ENCODE data around the gene CDH13. TPM values are rescaled to one million over a fixed set of nuclear protein-coding genes. Genes with fewer than 3 reads are reported as not detected.

Gene CDH13
- total RNA-seq, 4 donors from 2014 or later: 3.4 to 14.8 (median 6.5) TPM

GRCh38 chr16:82585675-82586074, 41.1 kb upstream of the CDH13 start:
- H3K36me3 ChIP-seq: no peaks in the 10 kb centered on the region
- no peak for DNase-seq
- H3K9me3 ChIP-seq: no peaks in the 10 kb centered on the region
- no peak overlapping the region for H3K4me3 ChIP-seq (replicated peaks in 1 of 3)
- TF ChIP-seq, protein P1, sequence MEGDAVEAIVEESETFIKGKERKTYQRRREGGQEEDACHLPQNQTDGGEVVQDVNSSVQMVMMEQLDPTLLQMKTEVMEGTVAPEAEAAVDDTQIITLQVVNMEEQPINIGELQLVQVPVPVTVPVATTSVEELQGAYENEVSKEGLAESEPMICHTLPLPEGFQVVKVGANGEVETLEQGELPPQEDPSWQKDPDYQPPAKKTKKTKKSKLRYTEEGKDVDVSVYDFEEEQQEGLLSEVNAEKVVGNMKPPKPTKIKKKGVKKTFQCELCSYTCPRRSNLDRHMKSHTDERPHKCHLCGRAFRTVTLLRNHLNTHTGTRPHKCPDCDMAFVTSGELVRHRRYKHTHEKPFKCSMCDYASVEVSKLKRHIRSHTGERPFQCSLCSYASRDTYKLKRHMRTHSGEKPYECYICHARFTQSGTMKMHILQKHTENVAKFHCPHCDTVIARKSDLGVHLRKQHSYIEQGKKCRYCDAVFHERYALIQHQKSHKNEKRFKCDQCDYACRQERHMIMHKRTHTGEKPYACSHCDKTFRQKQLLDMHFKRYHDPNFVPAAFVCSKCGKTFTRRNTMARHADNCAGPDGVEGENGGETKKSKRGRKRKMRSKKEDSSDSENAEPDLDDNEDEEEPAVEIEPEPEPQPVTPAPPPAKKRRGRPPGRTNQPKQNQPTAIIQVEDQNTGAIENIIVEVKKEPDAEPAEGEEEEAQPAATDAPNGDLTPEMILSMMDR (IDR thresholded peaks at IDR 0.05): no peak
- no peak for TF ChIP-seq POLR2A (IDR thresholded peaks at IDR 0.05)
- no peaks in the 10 kb centered on the region for H3K27me3 ChIP-seq
- H3K4me1 ChIP-seq: no peaks in the 10 kb centered on the region
- H3K27ac ChIP-seq: no peak overlapping the region
- intact Hi-C loops (cut with DNase I): no loop called here
- WGBS, 2 donors: 88 to 89% methylated on average over 6 of the region's 6 CpGs

DNA sequence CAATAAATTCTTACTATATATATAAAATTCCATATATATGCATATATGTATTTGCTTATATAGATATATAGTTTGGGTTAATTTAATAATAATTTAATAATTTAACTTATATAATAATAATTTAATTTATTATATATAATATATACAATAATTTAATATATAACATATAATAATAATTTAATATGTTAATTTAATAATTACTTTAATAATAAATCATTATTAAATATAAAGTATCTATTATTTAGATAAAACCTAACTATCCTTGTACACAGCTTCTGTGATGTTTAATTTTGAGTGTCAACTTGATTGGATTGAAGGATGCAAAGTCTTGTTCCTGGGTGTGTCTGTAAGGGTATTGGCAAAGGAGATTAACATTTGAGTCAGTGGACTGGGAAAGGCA, 40.6 kb upstream of the CDH13 start:
- Histone ChIP-seq H3K27me3 (no peaks in the 10 kb centered on the region), H3K4me3 (replicated peaks in 1 of 3) (no peak overlapping the region), H3K9me3 (no peaks in the 10 kb centered on the region), H3K27ac (no peak overlapping the region), H3K4me1 (no peaks in the 10 kb centered on the region), H3K36me3 (no peaks in the 10 kb centered on the region)
- no peak for DNase-seq
- intact Hi-C loops (cut with DNase I): no loop called here
- TF ChIP-seq, protein P1 (IDR thresholded peaks at IDR 0.05): no peak
- TF ChIP-seq POLR2A (IDR thresholded peaks at IDR 0.05): no peak

DNA sequence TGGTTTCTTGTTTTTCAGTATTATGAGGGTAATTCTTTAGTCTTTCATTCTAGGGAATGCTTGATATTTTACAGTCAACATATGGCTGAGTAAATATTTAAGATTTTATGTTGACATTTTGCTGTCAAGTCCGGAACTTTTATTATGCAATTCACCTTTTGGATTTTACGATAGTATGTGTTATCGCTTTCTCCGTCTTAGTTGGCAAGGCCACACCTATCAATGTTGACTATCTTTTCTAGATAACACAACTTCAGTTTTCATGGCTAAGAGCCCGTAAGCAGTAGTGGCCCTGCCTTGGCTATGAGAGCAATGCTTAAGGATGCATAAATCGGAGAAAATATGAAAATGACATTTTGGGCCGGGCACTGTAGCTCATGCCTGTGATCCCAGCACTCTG, 39.5 kb upstream of the CDH13 start:
- Histone ChIP-seq H3K4me3 (replicated peaks in 1 of 3) (no peak overlapping the region), H3K4me1 (no peaks in the 10 kb centered on the region), H3K36me3 (no peaks in the 10 kb centered on the region), H3K27me3 (no peaks in the 10 kb centered on the region), H3K27ac (no peak overlapping the region), H3K9me3 (no peaks in the 10 kb centered on the region)
- no peak for DNase-seq
- TF ChIP-seq, protein P1 (IDR thresholded peaks at IDR 0.05): no peak
- no peak for TF ChIP-seq POLR2A (IDR thresholded peaks at IDR 0.05)
- intact Hi-C loops (cut with DNase I): no loop called here
- WGBS, 2 donors: 94 to 98% methylated on average over 7 of the region's 7 CpGs

DNA sequence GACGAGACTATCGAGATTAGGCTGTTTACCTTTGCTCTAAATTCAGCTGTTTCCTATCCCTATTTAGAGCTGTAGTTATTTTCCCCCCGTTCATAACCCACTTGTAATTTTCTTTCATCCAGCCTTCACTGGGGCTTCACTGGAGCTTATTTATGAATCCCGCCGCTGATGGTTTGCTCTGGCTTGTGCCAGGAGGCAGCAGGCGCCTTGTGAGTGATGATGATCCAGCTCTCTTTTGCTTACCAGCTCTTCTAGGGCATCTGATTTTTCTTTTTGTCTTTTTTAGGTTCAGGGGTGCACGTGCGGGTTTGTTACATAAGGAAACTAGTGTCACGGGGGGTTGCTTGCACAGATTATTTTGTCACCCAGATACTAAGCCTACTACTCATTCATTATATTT, 37.4 kb upstream of the CDH13 start:
- 87 to 88% methylated on average over 9 of the region's 9 CpGs for WGBS, 2 donors
- Histone ChIP-seq H3K4me3 (replicated peaks in 1 of 3) (no peak overlapping the region), H3K27me3 (no peaks in the 10 kb centered on the region), H3K36me3 (no peaks in the 10 kb centered on the region), H3K9me3 (no peaks in the 10 kb centered on the region), H3K27ac (no peak overlapping the region), H3K4me1 (no peaks in the 10 kb centered on the region)
- no peak for TF ChIP-seq POLR2A (IDR thresholded peaks at IDR 0.05)
- TF ChIP-seq, protein P1 (IDR thresholded peaks at IDR 0.05): no peak
- no peak for DNase-seq
- intact Hi-C loops (cut with DNase I): no loop called here

GRCh38 chr16:82594114-82594513, 32.7 kb upstream of the CDH13 start:
- DNase-seq: no peak
- Histone ChIP-seq H3K36me3 (no peaks in the 10 kb centered on the region), H3K27ac (no peak overlapping the region), H3K27me3 (no peaks in the 10 kb centered on the region), H3K9me3 (no peaks in the 10 kb centered on the region), H3K4me1 (no peaks in the 10 kb centered on the region), H3K4me3 (replicated peaks in 1 of 3) (no peak overlapping the region)
- TF ChIP-seq, protein P1 (IDR thresholded peaks at IDR 0.05): no peak
- TF ChIP-seq POLR2A (IDR thresholded peaks at IDR 0.05): no peak
- 64 to 75% methylated on average over 4 of the region's 4 CpGs for WGBS, 2 donors
- intact Hi-C loops (cut with DNase I): no loop called here

Measured in thyroid gland (tissue), 4 donors.